Limb (tissue), 2 donors: ENCODE results near the gene DLL1.

Experiments
- DNase-seq, 2 donors: peaks; one replicate each; pipeline ENCODE4 v3.0.0-alpha.2; 2016; ENCODE audit errors: extremely low spot score in 2 of 2

The DLL1 gene

DNA sequence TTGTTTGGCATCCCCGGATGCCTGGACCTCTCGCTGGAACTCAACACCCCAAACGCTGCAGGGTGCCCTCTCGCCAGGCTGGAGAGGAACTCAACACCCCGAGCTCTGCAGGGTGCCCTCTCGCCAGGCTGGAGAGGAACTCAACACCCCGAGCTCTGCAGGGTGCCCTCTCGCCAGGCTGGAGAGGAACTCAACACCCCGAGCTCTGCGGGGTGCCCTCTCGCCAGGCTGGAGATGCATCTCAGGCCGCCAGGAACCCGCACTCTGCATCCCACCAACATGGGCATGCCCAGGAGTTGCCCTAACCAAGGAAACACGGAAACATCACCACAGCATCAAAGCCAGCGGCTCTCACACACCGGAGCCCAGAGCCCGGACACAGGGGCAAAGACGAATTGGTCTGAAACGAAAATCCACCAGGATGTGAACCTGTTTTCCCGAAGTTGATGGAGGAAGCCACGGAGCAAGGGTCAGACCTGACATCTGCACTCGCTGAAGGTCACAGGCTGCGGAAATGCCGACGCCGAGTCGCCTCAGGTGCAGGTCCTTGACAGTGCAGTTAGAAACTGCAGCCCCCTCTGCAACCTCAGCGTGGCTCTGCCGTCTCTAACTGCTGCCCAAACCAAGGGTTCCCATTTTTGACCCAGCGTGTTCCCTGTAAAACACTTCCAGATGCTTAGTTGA lies 37.5 kb downstream of the DLL1 start:
- no peak for DNase-seq

GRCh38 chr6:170251776-170252571 lies 38.9 kb downstream of the DLL1 start:
- DNase-seq: no peak

DNA sequence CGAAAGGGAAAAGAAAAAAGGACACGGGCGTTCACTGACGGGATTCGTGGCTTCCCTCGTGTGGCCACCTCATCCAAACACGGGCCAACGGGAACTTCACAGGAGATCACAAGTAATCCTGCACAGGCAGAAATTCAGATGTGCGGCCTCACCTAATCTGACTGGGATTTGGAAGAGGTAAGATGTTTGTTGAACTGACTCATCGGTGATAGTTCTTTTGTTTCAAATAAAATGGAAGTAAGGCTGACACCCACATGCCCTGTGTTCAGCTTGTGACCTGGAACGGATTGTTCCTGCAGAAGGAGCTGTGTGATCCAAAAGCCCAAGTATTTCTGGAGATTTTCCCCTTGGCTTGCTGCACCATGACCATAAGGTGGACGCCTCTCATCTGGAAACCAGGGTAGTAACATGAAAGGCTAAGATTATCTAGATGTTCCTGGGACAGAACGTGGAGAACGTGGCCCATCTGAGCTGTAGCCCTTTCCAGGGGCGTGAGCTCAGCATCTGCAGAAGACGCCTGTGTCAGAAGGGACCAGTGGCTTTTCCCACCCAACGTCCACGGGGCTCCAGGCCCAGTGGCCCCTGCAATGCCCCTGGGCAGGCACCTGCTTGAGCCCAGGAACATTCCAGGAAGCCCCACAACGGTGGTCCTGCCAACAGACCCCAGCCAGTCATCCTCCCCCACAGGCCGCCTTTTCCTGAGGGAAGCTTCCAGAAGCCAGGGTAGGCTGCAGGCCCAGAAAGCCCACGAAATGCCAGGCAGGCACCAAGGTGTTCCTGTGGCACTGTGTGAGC lies 39.7 kb downstream of the DLL1 start:
- DNase-seq: no peak

GRCh38 chr6:170250455-170250854 lies 40.4 kb downstream of the DLL1 start:
- DNase-seq: no peak

- DNase-seq: no peak
Observed at GRCh38 chr6:170249817-170250216, 41.1 kb downstream of the DLL1 start.

- no peak for DNase-seq
Observed at GRCh38 chr6:170248861-170249600, 41.8 kb downstream of the DLL1 start.

- DNase-seq: no peak
Observed at GRCh38 chr6:170248111-170248805, 42.6 kb downstream of the DLL1 start.

GRCh38 chr6:170247178-170247701 lies 43.6 kb downstream of the DLL1 start:
- no peak for DNase-seq

GRCh38 chr6:170245475-170245992 lies 45.3 kb downstream of the DLL1 start:
- DNase-seq: no peak

GRCh38 chr6:170244721-170245474 lies 46.0 kb downstream of the DLL1 start:
- no peak for DNase-seq

DNA sequence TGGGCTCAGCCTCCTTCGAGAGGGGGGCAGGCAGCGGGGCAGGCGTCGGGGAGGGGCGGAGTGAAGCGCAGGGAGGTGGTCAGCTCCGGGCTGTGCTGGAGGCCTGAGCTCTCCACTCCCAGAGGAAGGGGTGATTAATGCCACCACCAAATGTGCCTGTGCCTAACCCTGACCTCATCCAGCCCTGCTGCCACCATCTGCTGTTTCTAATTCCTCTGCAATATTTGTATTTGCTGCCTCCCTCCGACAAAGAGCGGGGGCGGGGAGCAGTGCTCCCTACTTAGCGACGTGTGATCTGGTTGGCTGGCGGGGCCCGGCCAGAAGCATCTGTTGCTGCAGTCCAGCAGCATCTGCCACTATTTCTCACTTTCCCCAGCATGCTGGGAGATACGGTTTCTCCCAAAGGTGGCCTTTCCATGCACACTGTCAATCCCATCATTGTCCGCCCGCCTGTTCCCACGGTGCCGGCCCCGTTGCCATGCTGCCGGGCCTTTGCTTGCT lies 47.0 kb downstream of the DLL1 start:
- DNase-seq: peak; percentile 44 to 63

DNA sequence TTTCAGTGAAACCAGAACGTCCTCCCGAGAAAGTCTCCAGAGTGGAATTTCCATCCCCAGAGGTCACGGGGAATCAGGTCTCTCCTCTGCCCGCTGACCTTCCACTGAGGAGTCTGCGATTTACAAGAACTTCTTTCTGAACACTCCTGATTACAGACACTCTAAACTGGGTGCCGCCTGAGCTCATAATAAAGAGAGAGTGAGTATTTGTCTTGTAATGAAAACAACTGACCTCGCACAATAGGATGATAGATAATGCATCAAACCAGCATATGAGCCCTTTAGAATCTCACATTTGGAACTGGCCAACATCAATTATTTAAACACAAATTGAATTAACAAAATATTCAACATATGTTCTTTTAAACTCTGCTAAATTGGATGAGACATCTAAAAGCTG lies 47.5 kb downstream of the DLL1 start:
- DNase-seq: no peak

GRCh38 chr6:170238741-170239565 lies 51.9 kb downstream of the DLL1 start:
- DNase-seq: no peak

DNA sequence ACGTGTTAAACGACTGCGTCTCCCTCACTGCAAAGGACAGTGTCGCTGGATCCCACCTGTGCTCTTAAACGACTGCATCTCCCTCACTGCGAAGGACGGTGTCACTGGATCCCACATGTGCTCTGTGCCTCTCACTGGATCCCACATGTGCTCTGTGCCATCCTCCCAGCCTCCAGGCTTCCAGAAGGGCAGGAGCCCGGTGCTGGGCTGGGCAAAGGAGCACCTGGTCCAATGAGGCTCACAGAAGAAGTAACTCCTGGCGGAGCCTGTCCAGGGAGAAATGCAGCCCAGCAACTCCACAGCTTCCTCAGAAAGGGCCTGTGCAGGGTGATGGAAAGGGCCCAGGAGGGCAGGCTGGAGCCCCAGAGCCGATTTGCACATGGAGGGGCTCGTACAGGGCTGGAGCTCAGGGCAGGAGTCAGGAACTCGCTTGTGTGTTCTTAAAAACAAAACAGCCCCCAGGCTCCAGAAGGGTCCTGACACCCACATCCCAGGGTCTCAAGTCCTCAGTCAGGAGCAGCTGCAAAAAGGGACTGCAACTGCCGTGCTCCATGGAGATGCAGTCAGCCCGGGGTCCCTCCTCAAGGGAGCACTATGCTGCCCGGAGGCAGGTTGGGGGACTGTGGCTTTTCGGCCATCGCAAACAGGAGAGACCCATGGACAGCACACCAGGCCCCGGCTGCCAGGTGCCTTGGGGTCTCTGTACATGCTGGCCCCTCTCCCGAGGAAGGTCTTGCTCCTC lies 52.7 kb downstream of the DLL1 start:
- DNase-seq: no peak

- DNase-seq: no peak
Observed at GRCh38 chr6:170236131-170236836, 54.6 kb downstream of the DLL1 start.

DNA sequence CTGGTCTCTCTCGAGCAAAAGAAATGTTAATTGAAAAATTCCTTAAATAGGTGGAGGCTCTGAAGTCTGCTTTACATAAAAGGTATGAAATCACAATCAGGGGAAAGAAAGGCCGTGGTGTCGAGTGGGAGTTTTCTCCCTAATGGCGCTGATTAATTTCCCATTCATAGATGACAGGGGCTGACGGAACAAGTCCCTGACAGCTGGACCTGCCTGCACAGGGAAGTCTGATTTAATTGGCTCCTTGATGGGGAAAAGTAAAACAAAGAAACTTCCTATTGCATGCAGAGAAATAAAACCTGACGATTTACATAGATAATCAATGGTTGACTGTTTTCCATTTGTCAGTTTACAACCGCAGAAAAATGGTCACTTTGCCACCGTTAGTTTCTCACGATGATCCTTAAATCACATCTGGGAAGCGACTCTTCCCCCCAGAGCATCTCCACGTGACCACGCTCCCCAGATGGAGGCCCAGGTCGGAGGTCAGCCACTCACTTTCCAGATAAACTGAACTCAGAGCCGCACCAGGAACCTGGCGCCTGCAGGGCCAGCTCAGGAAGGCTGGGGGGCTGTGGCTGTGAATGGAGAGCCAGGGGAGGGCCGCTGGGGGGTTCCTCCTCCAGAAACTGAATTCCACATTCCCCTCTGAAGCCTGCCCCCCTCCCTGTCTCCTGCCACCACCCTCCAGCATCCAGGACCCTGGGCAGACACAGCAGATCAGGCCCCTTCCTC lies 55.3 kb downstream of the DLL1 start:
- DNase-seq: no peak

DNA sequence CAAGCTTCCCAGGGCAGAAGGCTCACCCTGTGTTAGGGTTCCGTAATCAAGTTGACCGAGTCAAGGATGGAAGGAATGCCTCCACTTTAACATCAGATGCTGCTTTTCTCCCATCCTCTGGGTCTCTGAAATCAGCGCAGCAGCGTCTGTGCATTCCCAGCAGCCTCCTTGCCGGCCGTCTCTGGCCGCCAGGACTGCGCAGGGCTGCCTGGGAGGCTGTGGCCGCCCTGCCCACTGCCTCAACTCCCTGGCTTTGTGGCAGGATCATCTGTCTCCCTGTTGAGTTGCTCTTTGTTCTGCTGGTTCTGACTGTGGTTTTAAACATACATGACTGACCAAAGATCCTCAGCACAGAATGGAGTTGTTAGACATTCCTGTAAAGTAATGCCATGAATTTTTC lies 56.5 kb downstream of the DLL1 start:
- DNase-seq: no peak
